ENCODE data around the gene TNS1.
"Not testable (repeated sequence)": the region's sequence is repeated elsewhere in the genome, so short reads cannot be mapped to it uniquely, and the experiment has no call there.

The TNS1 gene

GRCh38 chr2:217788669-217789002 is 214.2 kb downstream of the TNS1 start:
- Histone ChIP-seq H2AFZ (ENCODE audit: low read length) (no peak overlapping the region), H3K27me3 (replicated peaks; ENCODE audit: insufficient read depth, low read length) (no peaks in the 10 kb centered on the region), H3K36me3 (replicated peaks; ENCODE audit: insufficient read depth, low read length) (no peaks in the 10 kb centered on the region), H3K4me2 (ENCODE audit: low read depth, low read length) (no peak overlapping the region), H3K4me1 (ENCODE audit: low read length) (0 out of 2 replicates have a peak, but pooled peaks cover 3% of the 10 kb centered on the region), H3K9ac (ENCODE audit: low read length) (no peak overlapping the region), H3K27ac (ENCODE audit: low read length) (no peak overlapping the region), H3K79me2 (ENCODE audit: low read length) (no peaks in the 10 kb centered on the region), H3K4me3 (ENCODE audit: low read length) (no peak overlapping the region), H4K20me1 (ENCODE audit: insufficient read depth, low read length) (no peaks in the 10 kb centered on the region), H3K9me3 (replicated peaks; ENCODE audit: insufficient read depth, low read length) (no peaks in the 10 kb centered on the region), H3F3A (ENCODE audit: insufficient read depth, low read length) (no peaks in the 10 kb centered on the region), H3K9me2 (replicated peaks; ENCODE audit: insufficient read depth, low read length) (no peaks in the 10 kb centered on the region)
- no peak for DNase-seq
- no peak for TF ChIP-seq EZH2phosphoT487 (IDR thresholded peaks at IDR 0.05; ENCODE audit: low read length)
- no peak for TF ChIP-seq EZH2 (optimal IDR thresholded peaks at IDR 0.05; ENCODE audit: low read depth, low read length)
- TF ChIP-seq, protein P1, sequence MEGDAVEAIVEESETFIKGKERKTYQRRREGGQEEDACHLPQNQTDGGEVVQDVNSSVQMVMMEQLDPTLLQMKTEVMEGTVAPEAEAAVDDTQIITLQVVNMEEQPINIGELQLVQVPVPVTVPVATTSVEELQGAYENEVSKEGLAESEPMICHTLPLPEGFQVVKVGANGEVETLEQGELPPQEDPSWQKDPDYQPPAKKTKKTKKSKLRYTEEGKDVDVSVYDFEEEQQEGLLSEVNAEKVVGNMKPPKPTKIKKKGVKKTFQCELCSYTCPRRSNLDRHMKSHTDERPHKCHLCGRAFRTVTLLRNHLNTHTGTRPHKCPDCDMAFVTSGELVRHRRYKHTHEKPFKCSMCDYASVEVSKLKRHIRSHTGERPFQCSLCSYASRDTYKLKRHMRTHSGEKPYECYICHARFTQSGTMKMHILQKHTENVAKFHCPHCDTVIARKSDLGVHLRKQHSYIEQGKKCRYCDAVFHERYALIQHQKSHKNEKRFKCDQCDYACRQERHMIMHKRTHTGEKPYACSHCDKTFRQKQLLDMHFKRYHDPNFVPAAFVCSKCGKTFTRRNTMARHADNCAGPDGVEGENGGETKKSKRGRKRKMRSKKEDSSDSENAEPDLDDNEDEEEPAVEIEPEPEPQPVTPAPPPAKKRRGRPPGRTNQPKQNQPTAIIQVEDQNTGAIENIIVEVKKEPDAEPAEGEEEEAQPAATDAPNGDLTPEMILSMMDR (IDR thresholded peaks at IDR 0.05; ENCODE audit: low read length), result no peak

- H4K20me1 ChIP-seq (ENCODE audit: insufficient read depth, low read length), result no peaks in the 10 kb centered on the region
- H3K79me2 ChIP-seq (ENCODE audit: low read length), result no peaks in the 10 kb centered on the region
- H3K9ac ChIP-seq (ENCODE audit: low read length), result no peak overlapping the region
- H3K9me2 ChIP-seq (replicated peaks; ENCODE audit: insufficient read depth, low read length), result no peaks in the 10 kb centered on the region
- H3K4me3 ChIP-seq (ENCODE audit: low read length), result no peak overlapping the region
- TF ChIP-seq, protein P1 (IDR thresholded peaks at IDR 0.05; ENCODE audit: low read length), result no peak
- no peak for TF ChIP-seq EZH2 (optimal IDR thresholded peaks at IDR 0.05; ENCODE audit: low read depth, low read length)
- no peak for TF ChIP-seq EZH2phosphoT487 (IDR thresholded peaks at IDR 0.05; ENCODE audit: low read length)
- H3K36me3 ChIP-seq (replicated peaks; ENCODE audit: insufficient read depth, low read length), result no peaks in the 10 kb centered on the region
- no peak for DNase-seq
- no peak overlapping the region for H3K4me2 ChIP-seq (ENCODE audit: low read depth, low read length)
- H3F3A ChIP-seq (ENCODE audit: insufficient read depth, low read length), result no peaks in the 10 kb centered on the region
- H3K4me1 ChIP-seq (ENCODE audit: low read length), result 0 out of 2 replicates have a peak, but pooled peaks cover 3% of the 10 kb centered on the region
- H3K27ac ChIP-seq (ENCODE audit: low read length), result no peak overlapping the region
- H3K27me3 ChIP-seq (replicated peaks; ENCODE audit: insufficient read depth, low read length), result no peaks in the 10 kb centered on the region
- no peaks in the 10 kb centered on the region for H3K9me3 ChIP-seq (replicated peaks; ENCODE audit: insufficient read depth, low read length)
- H2AFZ ChIP-seq (ENCODE audit: low read length), result no peak overlapping the region
Observed at GRCh38 chr2:217787160-217787877, 215.5 kb downstream of the TNS1 start.

- not testable (repeated sequence) for H3K4me3 ChIP-seq (ENCODE audit: low read length); H3K4me1 ChIP-seq (ENCODE audit: low read length); H3K27me3 ChIP-seq (replicated peaks; ENCODE audit: insufficient read depth, low read length); H3K9me3 ChIP-seq (replicated peaks; ENCODE audit: insufficient read depth, low read length); H3K4me2 ChIP-seq (ENCODE audit: low read depth, low read length); DNase-seq; H4K20me1 ChIP-seq (ENCODE audit: insufficient read depth, low read length); H3K9ac ChIP-seq (ENCODE audit: low read length); H3K9me2 ChIP-seq (replicated peaks; ENCODE audit: insufficient read depth, low read length); H3K27ac ChIP-seq (ENCODE audit: low read length); H3K36me3 ChIP-seq (replicated peaks; ENCODE audit: insufficient read depth, low read length); H3K79me2 ChIP-seq (ENCODE audit: low read length); H2AFZ ChIP-seq (ENCODE audit: low read length); H3F3A ChIP-seq (ENCODE audit: insufficient read depth, low read length)
Observed at GRCh38 chr2:217786560-217786959, 216.2 kb downstream of the TNS1 start.

DNA sequence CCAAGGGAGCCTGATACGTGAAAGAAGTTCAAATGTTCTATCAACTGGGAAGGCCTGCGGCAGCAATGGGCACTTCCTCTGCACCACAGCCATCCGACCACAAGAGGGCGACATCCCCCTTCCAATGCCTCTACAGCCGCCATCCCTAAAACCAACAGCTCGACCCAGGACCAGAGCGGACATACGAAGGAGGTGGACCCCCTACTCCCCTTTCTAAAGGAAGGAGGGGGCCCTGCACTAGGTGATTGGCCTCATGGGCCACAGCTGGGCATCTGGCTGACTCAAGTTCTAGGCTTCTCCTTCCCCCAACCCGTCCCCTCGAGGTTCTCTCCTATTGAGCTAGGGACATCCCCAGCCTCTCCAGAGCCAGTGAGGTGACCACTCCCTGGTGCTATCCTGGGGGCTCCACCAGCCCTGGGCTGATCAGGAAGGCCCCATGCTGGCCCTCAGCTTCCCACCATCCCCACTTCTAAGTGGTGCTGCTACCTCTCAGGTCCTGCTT is 217.2 kb downstream of the TNS1 start:
- H3K9me2 ChIP-seq (replicated peaks; ENCODE audit: insufficient read depth, low read length), result no peaks in the 10 kb centered on the region
- no peaks in the 10 kb centered on the region for H3F3A ChIP-seq (ENCODE audit: insufficient read depth, low read length)
- H3K9me3 ChIP-seq (replicated peaks; ENCODE audit: insufficient read depth, low read length), result no peaks in the 10 kb centered on the region
- no peaks in the 10 kb centered on the region for H4K20me1 ChIP-seq (ENCODE audit: insufficient read depth, low read length)
- H3K27ac ChIP-seq (ENCODE audit: low read length), result no peak overlapping the region
- H3K79me2 ChIP-seq (ENCODE audit: low read length), result no peaks in the 10 kb centered on the region
- H3K27me3 ChIP-seq (replicated peaks; ENCODE audit: insufficient read depth, low read length), result no peaks in the 10 kb centered on the region
- H3K9ac ChIP-seq (ENCODE audit: low read length), result no peak overlapping the region
- H3K4me2 ChIP-seq (ENCODE audit: low read depth, low read length), result peak overlapping the region; percentile 40
- no peaks in the 10 kb centered on the region for H3K36me3 ChIP-seq (replicated peaks; ENCODE audit: insufficient read depth, low read length)
- peak; percentile 53 for DNase-seq
- H3K4me3 ChIP-seq (ENCODE audit: low read length), result no peak overlapping the region
- TF ChIP-seq EZH2 (optimal IDR thresholded peaks at IDR 0.05; ENCODE audit: low read depth, low read length), result no peak
- no peak for TF ChIP-seq EZH2phosphoT487 (IDR thresholded peaks at IDR 0.05; ENCODE audit: low read length)
- TF ChIP-seq, protein P1 (IDR thresholded peaks at IDR 0.05; ENCODE audit: low read length), result peak; percentile 97
- H2AFZ ChIP-seq (ENCODE audit: low read length), result peak overlapping the region; percentile 84
- 0 out of 2 replicates have a peak, but pooled peaks cover 3% of the 10 kb centered on the region for H3K4me1 ChIP-seq (ENCODE audit: low read length)

All from MM.1S (cell line).